ENCODE measurements around the gene HTD2. TPM values are rescaled to one million over a fixed set of nuclear protein-coding genes. Genes with fewer than 3 reads are reported as not detected.
"Not testable (repeated sequence)": the region's sequence is repeated elsewhere in the genome, so short reads cannot be mapped to it uniquely, and the experiment has no call there.

The HTD2 gene
- total RNA-seq (10 to 100 TPM; 12.4 to 14.6 TPM), polyA plus RNA-seq (29.6 TPM)

- CTCF ChIA-PET, result interaction anchor here (0.7 to 5.2 kb wide), 44 partner anchors 10 to 755 kb away, joined by 3 to 69 read pairs (median 5); partner anchors contain the start of genes ABHD6, FLNB, KCTD6 and PDHB
- Histone ChIP-seq H3K4me1 (ENCODE audit: insufficient read depth, low read length) (peaks cover 25% of the 10 kb centered on the region), H3K27ac (ENCODE audit: low read depth, low read length) (peak within 1 kb of the TSS; percentile 97), H3K9me3 (ENCODE audit: low read length) (no peaks in the 10 kb centered on the region), H3K36me3 (ENCODE audit: insufficient read depth, low read length) (peaks cover 2% of the 10 kb centered on the region), H3K4me3 (ENCODE audit: low read length) (peak within 1 kb of the TSS; percentile 99), H3K27me3 (ENCODE audit: insufficient read depth, low read length, poor library complexity, severe bottlenecking) (peaks cover 3% of the 10 kb centered on the region)
- POLR2A ChIA-PET, result interaction anchor here (0.6 to 1.8 kb wide), 7 partner anchors 27 to 709 kb away, joined by 3 to 12 read pairs (median 4); partner anchors contain the start of genes ARF4, KCTD6 and PDHB
- Mint-ChIP-seq H3K9me3 (peaks cover 0 to 10% (median 3%) of the 10 kb centered on the region in 5 donors), H3K27ac (peak within 1 kb of the TSS; percentile 99 to 100 (median 100)), H3K36me3 (peaks cover 3 to 28% (median 5%) of the 10 kb centered on the region in 3 donors), H3K27me3 (peaks cover 12 to 19% of the 10 kb centered on the region in 2 donors), H3K4me3 (peak within 1 kb of the TSS; percentile 90 to 100 (median 99)), H3K4me1 (peaks cover 35 to 46% (median 39%) of the 10 kb centered on the region in 3 donors)
- DNase-seq, result peak; percentile 97 to 99 (median 98)
Observed at GRCh38 chr3:58305882-58306711, at the start of gene HTD2, which contains the start of gene RPP14. HTD2 (plus strand) TSS chr3:58306520; CDS start chr3:58317614, 11,094 bp downstream. RPP14 (plus strand) TSS chr3:58306245; CDS start chr3:58310330, 4,085 bp downstream.

GRCh38 chr3:58258392-58259055 is 47.8 kb upstream of the HTD2 start:
- peaks cover 6 to 40% (median 15%) of the 10 kb centered on the region in 3 donors for H3K36me3 Mint-ChIP-seq
- no peak overlapping the region for H3K4me3 ChIP-seq (ENCODE audit: low read length)
- ChIA-PET CTCF (no interaction called here), POLR2A (no interaction called here)
- no peaks in the 10 kb centered on the region for H3K9me3 ChIP-seq (ENCODE audit: low read length)
- DNase-seq, result no peak
- H3K9me3 Mint-ChIP-seq, result no peaks in the 10 kb centered on the region
- no peaks in the 10 kb centered on the region for H3K27me3 ChIP-seq (ENCODE audit: insufficient read depth, low read length, poor library complexity, severe bottlenecking)
- peaks cover 0 to under 1% of the 10 kb centered on the region in 2 donors for H3K27me3 Mint-ChIP-seq
- H3K27ac Mint-ChIP-seq, result peak overlapping the region in 1 of 8 donors; percentile 0
- peak overlapping the region in 1 of 7 donors; percentile 18 for H3K4me3 Mint-ChIP-seq
- no peaks in the 10 kb centered on the region for H3K4me1 ChIP-seq (ENCODE audit: insufficient read depth, low read length)
- H3K36me3 ChIP-seq (ENCODE audit: insufficient read depth, low read length), result peaks cover 6% of the 10 kb centered on the region
- H3K27ac ChIP-seq (ENCODE audit: low read depth, low read length), result no peak overlapping the region
- H3K4me1 Mint-ChIP-seq, result peaks cover 0 to 3% (median 2%) of the 10 kb centered on the region in 3 donors

- Mint-ChIP-seq H3K27ac (no peak overlapping the region), H3K9me3 (no peaks in the 10 kb centered on the region), H3K4me3 (no peak overlapping the region), H3K36me3 (peaks cover 6 to 40% (median 19%) of the 10 kb centered on the region in 3 donors), H3K4me1 (peaks cover 0 to 2% (median 0%) of the 10 kb centered on the region in 3 donors), H3K27me3 (peaks cover 0 to 2% of the 10 kb centered on the region in 2 donors)
- ChIA-PET POLR2A (no interaction called here), CTCF (no interaction called here)
- DNase-seq, result no peak
- Histone ChIP-seq H3K4me3 (ENCODE audit: low read length) (no peak overlapping the region), H3K9me3 (ENCODE audit: low read length) (no peaks in the 10 kb centered on the region), H3K27ac (ENCODE audit: low read depth, low read length) (no peak overlapping the region), H3K27me3 (ENCODE audit: insufficient read depth, low read length, poor library complexity, severe bottlenecking) (no peaks in the 10 kb centered on the region), H3K36me3 (ENCODE audit: insufficient read depth, low read length) (peaks cover 6% of the 10 kb centered on the region), H3K4me1 (ENCODE audit: insufficient read depth, low read length) (no peaks in the 10 kb centered on the region)
Observed at GRCh38 chr3:58260261-58260731, 46.0 kb upstream of the HTD2 start.

- H3K36me3 ChIP-seq (ENCODE audit: insufficient read depth, low read length), result peaks cover 6% of the 10 kb centered on the region
- no peaks in the 10 kb centered on the region for H3K4me1 ChIP-seq (ENCODE audit: insufficient read depth, low read length)
- ChIA-PET POLR2A (no interaction called here), CTCF (no interaction called here)
- no peak overlapping the region for H3K4me3 Mint-ChIP-seq
- H3K27me3 ChIP-seq (ENCODE audit: insufficient read depth, low read length, poor library complexity, severe bottlenecking), result no peaks in the 10 kb centered on the region
- peaks cover 0 to 2% (median 0%) of the 10 kb centered on the region in 3 donors for H3K4me1 Mint-ChIP-seq
- H3K27ac ChIP-seq (ENCODE audit: low read depth, low read length), result no peak overlapping the region
- peaks cover 0 to 2% of the 10 kb centered on the region in 2 donors for H3K27me3 Mint-ChIP-seq
- no peaks in the 10 kb centered on the region for H3K9me3 ChIP-seq (ENCODE audit: low read length)
- H3K9me3 Mint-ChIP-seq, result no peaks in the 10 kb centered on the region
- H3K27ac Mint-ChIP-seq, result peak overlapping the region in 1 of 8 donors; percentile 55
- DNase-seq, result no peak
- no peak overlapping the region for H3K4me3 ChIP-seq (ENCODE audit: low read length)
- peaks cover 6 to 41% (median 21%) of the 10 kb centered on the region in 3 donors for H3K36me3 Mint-ChIP-seq
Observed at GRCh38 chr3:58260733-58261132, 45.6 kb upstream of the HTD2 start.

- POLR2A ChIA-PET, result no interaction called here
- DNase-seq, result no peak
- H3K4me1 Mint-ChIP-seq, result no peaks in the 10 kb centered on the region
- H3K27me3 ChIP-seq (ENCODE audit: insufficient read depth, low read length, poor library complexity, severe bottlenecking), result no peaks in the 10 kb centered on the region
- H3K27ac ChIP-seq (ENCODE audit: low read depth, low read length), result no peak overlapping the region
- H3K4me3 ChIP-seq (ENCODE audit: low read length), result no peak overlapping the region
- peaks cover 6 to 35% (median 21%) of the 10 kb centered on the region in 3 donors for H3K36me3 Mint-ChIP-seq
- H3K36me3 ChIP-seq (ENCODE audit: insufficient read depth, low read length), result peaks cover 6% of the 10 kb centered on the region
- no peak overlapping the region for H3K4me3 Mint-ChIP-seq
- H3K9me3 ChIP-seq (ENCODE audit: low read length), result no peaks in the 10 kb centered on the region
- CTCF ChIA-PET, result no interaction called here
- H3K27me3 Mint-ChIP-seq, result peaks cover 0 to 2% of the 10 kb centered on the region in 2 donors
- H3K4me1 ChIP-seq (ENCODE audit: insufficient read depth, low read length), result no peaks in the 10 kb centered on the region
- no peak overlapping the region for H3K27ac Mint-ChIP-seq
- H3K9me3 Mint-ChIP-seq, result no peaks in the 10 kb centered on the region
Observed at GRCh38 chr3:58261954-58262666, 44.2 kb upstream of the HTD2 start.

- no peak overlapping the region for H3K27ac ChIP-seq (ENCODE audit: low read depth, low read length)
- H3K4me1 ChIP-seq (ENCODE audit: insufficient read depth, low read length), result no peaks in the 10 kb centered on the region
- H3K4me3 Mint-ChIP-seq, result no peak overlapping the region
- ChIA-PET POLR2A (no interaction called here), CTCF (no interaction called here)
- DNase-seq, result no peak
- no peaks in the 10 kb centered on the region for H3K9me3 ChIP-seq (ENCODE audit: low read length)
- H3K4me1 Mint-ChIP-seq, result no peaks in the 10 kb centered on the region
- H3K4me3 ChIP-seq (ENCODE audit: low read length), result no peak overlapping the region
- peaks cover 0 to 2% of the 10 kb centered on the region in 2 donors for H3K27me3 Mint-ChIP-seq
- no peaks in the 10 kb centered on the region for H3K9me3 Mint-ChIP-seq
- no peak overlapping the region for H3K27ac Mint-ChIP-seq
- H3K27me3 ChIP-seq (ENCODE audit: insufficient read depth, low read length, poor library complexity, severe bottlenecking), result no peaks in the 10 kb centered on the region
- H3K36me3 Mint-ChIP-seq, result peaks cover 0 to 45% (median 22%) of the 10 kb centered on the region in 3 donors
- no peaks in the 10 kb centered on the region for H3K36me3 ChIP-seq (ENCODE audit: insufficient read depth, low read length)
Observed at GRCh38 chr3:58266577-58266976, 39.7 kb upstream of the HTD2 start.

GRCh38 chr3:58267543-58267942 is 38.8 kb upstream of the HTD2 start:
- H3K36me3 Mint-ChIP-seq, result peaks cover 0 to 41% (median 22%) of the 10 kb centered on the region in 3 donors
- H3K4me3 ChIP-seq (ENCODE audit: low read length); DNase-seq; H3K4me3 Mint-ChIP-seq; H3K4me1 ChIP-seq (ENCODE audit: insufficient read depth, low read length); H3K27me3 ChIP-seq (ENCODE audit: insufficient read depth, low read length, poor library complexity, severe bottlenecking); H3K27me3 Mint-ChIP-seq; H3K27ac ChIP-seq (ENCODE audit: low read depth, low read length); POLR2A ChIA-PET; H3K4me1 Mint-ChIP-seq; CTCF ChIA-PET; H3K9me3 Mint-ChIP-seq; H3K36me3 ChIP-seq (ENCODE audit: insufficient read depth, low read length); H3K9me3 ChIP-seq (ENCODE audit: low read length): not testable (repeated sequence)
- peak overlapping the region in 1 of 8 donors; percentile 11 for H3K27ac Mint-ChIP-seq
